Type B pancreatic cell (in vitro differentiated cells): ENCODE results near the gene HSP90AA1. TPM values are rescaled to one million over a fixed set of nuclear protein-coding genes. Genes with fewer than 3 reads are reported as not detected.
"Not testable (repeated sequence)": the region's sequence is repeated elsewhere in the genome, so short reads cannot be mapped to it uniquely, and the experiment has no call there.

ENCODE experiments used
- DNase-seq: peaks from one replicate; pipeline ENCODE4 v3.0.0; 2021; ENCODE audit warnings: mixed read lengths; ENCODE audit not compliant: unreplicated experiment; ENCODE audit errors: extremely low spot score
- H3K27ac Mint-ChIP-seq: 2 replicates; pipeline ENCODE4 v1.8.0; 2021; ENCODE audit warnings: mild to moderate bottlenecking, mixed read lengths
- H3K27me3 Mint-ChIP-seq: 2 replicates; pipeline ENCODE4 v1.8.0; 2021; ENCODE audit warnings: mixed read lengths
- H3K36me3 Mint-ChIP-seq: 2 replicates; pipeline ENCODE4 v1.8.0; 2021; ENCODE audit warnings: mixed read lengths
- H3K4me1 Mint-ChIP-seq: one replicate; pipeline ENCODE4 v1.8.0; 2021; ENCODE audit warnings: mixed read lengths; ENCODE audit not compliant: unreplicated experiment
- H3K4me3 Mint-ChIP-seq: 2 replicates; pipeline ENCODE4 v1.8.0; 2021; ENCODE audit warnings: mild to moderate bottlenecking, mixed read lengths
- H3K9me3 Mint-ChIP-seq: 2 replicates; pipeline ENCODE4 v1.8.0; 2021; ENCODE audit warnings: mixed read lengths
- CTCF ChIP-seq: fragments of 200-600 bp; sonication (generic); conservative IDR thresholded peaks from 2 replicates; pipeline ENCODE4 v1.5.0; 2021; ENCODE audit warnings: antibody characterized with exemption, mild to moderate bottlenecking
- total RNA-seq: library from RNA; stranded (reverse); gene quantifications from 2 replicates; pipeline ENCODE4 v1.2.1, GENCODE V29; 2021; ENCODE audit warnings: low replicate concordance

The HSP90AA1 gene
- total RNA-seq, 1 donor from 2014 or later, result 585 TPM

GRCh38 chr14:102111101-102111500 is 24.3 kb upstream of the HSP90AA1 start:
- H3K4me3 Mint-ChIP-seq, result no peak overlapping the region
- no peaks in the 10 kb centered on the region for H3K36me3 Mint-ChIP-seq
- H3K27ac Mint-ChIP-seq, result no peak overlapping the region
- no peak for DNase-seq
- H3K27me3 Mint-ChIP-seq, result no peaks in the 10 kb centered on the region
- H3K9me3 Mint-ChIP-seq, result peaks cover 5% of the 10 kb centered on the region
- H3K4me1 Mint-ChIP-seq, result no peaks in the 10 kb centered on the region
- TF ChIP-seq CTCF, result no peak

- DNase-seq, H3K27me3 Mint-ChIP-seq, H3K36me3 Mint-ChIP-seq, H3K9me3 Mint-ChIP-seq, H3K4me3 Mint-ChIP-seq, H3K4me1 Mint-ChIP-seq, H3K27ac Mint-ChIP-seq: not testable (repeated sequence)
Observed at GRCh38 chr14:102109332-102109731, 22.5 kb upstream of the HSP90AA1 start.

GRCh38 chr14:102105369-102105768 is 18.5 kb upstream of the HSP90AA1 start:
- no peak for DNase-seq
- H3K4me3 Mint-ChIP-seq, result no peak overlapping the region
- H3K27me3 Mint-ChIP-seq, result no peaks in the 10 kb centered on the region
- H3K9me3 Mint-ChIP-seq, result peaks cover 5% of the 10 kb centered on the region
- H3K4me1 Mint-ChIP-seq, result no peaks in the 10 kb centered on the region
- no peaks in the 10 kb centered on the region for H3K36me3 Mint-ChIP-seq
- TF ChIP-seq CTCF, result no peak
- H3K27ac Mint-ChIP-seq, result peak overlapping the region; percentile 44

- no peaks in the 10 kb centered on the region for H3K27me3 Mint-ChIP-seq
- H3K36me3 Mint-ChIP-seq, result no peaks in the 10 kb centered on the region
- no peak overlapping the region for H3K4me3 Mint-ChIP-seq
- no peak overlapping the region for H3K27ac Mint-ChIP-seq
- no peak for TF ChIP-seq CTCF
- H3K9me3 Mint-ChIP-seq, result no peaks in the 10 kb centered on the region
- H3K4me1 Mint-ChIP-seq, result no peaks in the 10 kb centered on the region
- DNase-seq, result no peak
Observed at GRCh38 chr14:102103062-102103695, 16.3 kb upstream of the HSP90AA1 start.

GRCh38 chr14:102097441-102098135 is 10.7 kb upstream of the HSP90AA1 start:
- no peak for DNase-seq
- H3K36me3 Mint-ChIP-seq, result no peaks in the 10 kb centered on the region
- peak overlapping the region; percentile 25 for H3K4me3 Mint-ChIP-seq
- TF ChIP-seq CTCF, result no peak
- H3K9me3 Mint-ChIP-seq, result no peaks in the 10 kb centered on the region
- peaks cover 12% of the 10 kb centered on the region for H3K4me1 Mint-ChIP-seq
- H3K27ac Mint-ChIP-seq, result peak overlapping the region; percentile 93
- no peaks in the 10 kb centered on the region for H3K27me3 Mint-ChIP-seq

GRCh38 chr14:102096569-102097188 is 9.8 kb upstream of the HSP90AA1 start:
- Mint-ChIP-seq H3K9me3 (no peaks in the 10 kb centered on the region), H3K27me3 (no peaks in the 10 kb centered on the region), H3K27ac (peak overlapping the region; percentile 93), H3K36me3 (no peaks in the 10 kb centered on the region), H3K4me3 (peak overlapping the region; percentile 73), H3K4me1 (peaks cover 12% of the 10 kb centered on the region)
- peak; percentile 87 for TF ChIP-seq CTCF
- DNase-seq, result no peak
